HepG2 (cell line): ENCODE data around the gene EVI5. TPM values are rescaled to one million over a fixed set of nuclear protein-coding genes. Genes with fewer than 3 reads are reported as not detected.
A peak's percentile ranks its signal among the peaks of the same experiment; 100 is the strongest.

Experiments
- ARNT ChIP-seq: fragments of 450-650 bp; IDR thresholded peaks from 2 replicates; pipeline ENCODE4 v1.6.1; 2017
- CBX5 ChIP-seq: sonication (generic); formaldehyde crosslinking; IDR thresholded peaks from 2 replicates; pipeline ENCODE4 v1.4.0; 2020; ENCODE audit warnings: missing genetic modification reagents, borderline replicate concordance
- CEBPB ChIP-seq: IDR thresholded peaks from 2 replicates; pipeline ENCODE4 v1.6.1; 2011; ENCODE audit warnings: low read depth, low read length, improper control_type of control experiment, borderline replicate concordance
- ERF ChIP-seq: IDR thresholded peaks from 2 replicates; pipeline ENCODE4 v1.6.1; 2018; ENCODE audit warnings: missing biosample characterization, missing genetic modification reagents
- ETV5 ChIP-seq: IDR thresholded peaks from 2 replicates; pipeline ENCODE4 v1.6.1; 2018; ENCODE audit warnings: missing biosample characterization, missing genetic modification reagents, inconsistent platforms, borderline replicate concordance
- KLF9 ChIP-seq: IDR thresholded peaks from 2 replicates; pipeline ENCODE4 v1.6.1; 2016; ENCODE audit warnings: low read depth
- POLR2A ChIP-seq, 2 experiments: IDR thresholded peaks; 2 replicates each; pipeline ENCODE4 v1.6.1; 2011; ENCODE audit warnings: low read depth in 2 of 2, low read length in 2 of 2, mild to moderate bottlenecking in 1 of 2, moderate library complexity in 1 of 2; ENCODE audit not compliant: insufficient read depth in 1 of 2
- SIN3A ChIP-seq: IDR thresholded peaks from 2 replicates; pipeline ENCODE4 v1.6.1; 2011; ENCODE audit warnings: low read depth, mild to moderate bottlenecking, control low read depth, low read length, borderline replicate concordance
- SP2 ChIP-seq: sonication (generic); formaldehyde crosslinking; IDR thresholded peaks from 2 replicates; pipeline ENCODE4 v1.5.1; 2020; ENCODE audit warnings: mild to moderate bottlenecking, missing genetic modification reagents
- SRSF1 ChIP-seq: fragments of 200-400 bp; formaldehyde crosslinking; optimal IDR thresholded peaks from 2 replicates; pipeline ENCODE3; 2017; ENCODE audit warnings: mild to moderate bottlenecking, low read depth, low read length, moderate library complexity
- U2AF1 ChIP-seq: fragments of 200-400 bp; formaldehyde crosslinking; optimal IDR thresholded peaks from 2 replicates; pipeline ENCODE3; 2017; ENCODE audit warnings: mild to moderate bottlenecking, low read depth, low read length
- ZFAT ChIP-seq: sonication (generic); formaldehyde crosslinking; conservative IDR thresholded peaks from 2 replicates; pipeline ENCODE4 v1.8.1; 2023; ENCODE audit warnings: missing genetic modification reagents, inconsistent platforms
- ZNF18 ChIP-seq: sonication (generic); formaldehyde crosslinking; IDR thresholded peaks from 2 replicates; pipeline ENCODE4 v1.8.0; 2022; ENCODE audit warnings: mild to moderate bottlenecking, missing genetic modification reagents; ENCODE audit not compliant: insufficient replicate concordance
- ZNF44 ChIP-seq: sonication (generic); formaldehyde crosslinking; IDR thresholded peaks from 2 replicates; pipeline ENCODE4 v1.5.1; 2020; ENCODE audit warnings: mild to moderate bottlenecking, missing genetic modification reagents
- ZNF615 ChIP-seq: sonication (generic); formaldehyde crosslinking; IDR thresholded peaks from 2 replicates; pipeline ENCODE4 v1.5.0; 2020; ENCODE audit warnings: mild to moderate bottlenecking, missing genetic modification reagents, borderline replicate concordance
- ZSCAN29 ChIP-seq: sonication (generic); formaldehyde crosslinking; conservative IDR thresholded peaks from 2 replicates; pipeline ENCODE4 v1.4.0; 2020; ENCODE audit warnings: mild to moderate bottlenecking, missing genetic modification reagents
- ZXDC ChIP-seq: sonication (generic); formaldehyde crosslinking; IDR thresholded peaks from 2 replicates; pipeline ENCODE4 v1.5.0; 2020; ENCODE audit warnings: mild to moderate bottlenecking, missing genetic modification reagents
- polyA plus RNA-seq, 8 experiments: library from polyadenylated mRNA; depleted of rRNA in 3 of 8; stranded (reverse) in 7 of 8; unstranded in 1 of 8; fragments of >200 nt; fragmentation: Illumina TruSeq in 4 of 8; extraction: Trizol in 4 of 8; gene quantifications; 2 replicates each; pipeline versions ENCODE4 v1.2.1 to v1.2.3, GENCODE V29; 2011 to 2016; ENCODE audit warnings: low read depth in 4 of 8, missing spikeins in 1 of 8, mixed read lengths in 1 of 8; ENCODE audit not compliant: insufficient read depth in 1 of 8
- total RNA-seq, 5 experiments: library from RNA; depleted of rRNA; stranded (reverse); fragments of >200 nt; fragmentation: Illumina TruSeq; extraction: Trizol; gene quantifications; 2 replicates each; pipeline ENCODE4 v1.2.3, GENCODE V29; 2016; ENCODE audit warnings: low read depth in 1 of 5
- TF ChIP-seq, protein P1 (sequence below), 2 experiments: IDR thresholded peaks; 2 replicates each; pipeline ENCODE4 v1.6.1; 2011 to 2012; ENCODE audit warnings: low read length in 2 of 2, borderline replicate concordance in 1 of 2, low read depth in 1 of 2, mild to moderate bottlenecking in 1 of 2, moderate library complexity in 1 of 2
- TF ChIP-seq, protein P2 (sequence below): sonication (generic); formaldehyde crosslinking; IDR thresholded peaks from 2 replicates; pipeline ENCODE4 v1.5.1; 2020; ENCODE audit warnings: mild to moderate bottlenecking, moderate library complexity, missing genetic modification reagents

The EVI5 gene
- total and polyA plus RNA-seq, 2 of the 13 experiments (the other 11 are each of a cell fraction or from before 2014, with no cell fraction given): 4.0 to 12.6 TPM

- TF ChIP-seq ZXDC (CRISPR knock-in tag) (no peak), ZNF44 (CRISPR knock-in tag) (no peak), ZFAT (CRISPR knock-in tag) (no peak), SIN3A (peak; percentile 54; the same call in 1 of the 2 replicates), U2AF1 (no peak), CEBPB (no peak), POLR2A (IDR thresholded peaks at IDR 0.05; ENCODE audit: insufficient read depth in 1 of 2, low read depth in 2 of 2, low read length in 2 of 2) (peak; percentile 58 to 62; a peak in 3 of 4 replicates), ZNF18 (no peak), SRSF1 (no peak), ZNF615 (CRISPR knock-in tag) (no peak), ERF (CRISPR knock-in tag) (peak; percentile 50; the same call in 1 of the 2 replicates), ZSCAN29 (CRISPR knock-in tag) (0 out of 2 replicates have a peak, but pooled peaks have one; percentile 36), KLF9 (CRISPR knock-in tag) (no peak), ARNT (no peak), CBX5 (CRISPR knock-in tag) (no peak), ETV5 (CRISPR knock-in tag) (peak; percentile 83), SP2 (CRISPR knock-in tag) (no peak)
- TF ChIP-seq, protein P1, sequence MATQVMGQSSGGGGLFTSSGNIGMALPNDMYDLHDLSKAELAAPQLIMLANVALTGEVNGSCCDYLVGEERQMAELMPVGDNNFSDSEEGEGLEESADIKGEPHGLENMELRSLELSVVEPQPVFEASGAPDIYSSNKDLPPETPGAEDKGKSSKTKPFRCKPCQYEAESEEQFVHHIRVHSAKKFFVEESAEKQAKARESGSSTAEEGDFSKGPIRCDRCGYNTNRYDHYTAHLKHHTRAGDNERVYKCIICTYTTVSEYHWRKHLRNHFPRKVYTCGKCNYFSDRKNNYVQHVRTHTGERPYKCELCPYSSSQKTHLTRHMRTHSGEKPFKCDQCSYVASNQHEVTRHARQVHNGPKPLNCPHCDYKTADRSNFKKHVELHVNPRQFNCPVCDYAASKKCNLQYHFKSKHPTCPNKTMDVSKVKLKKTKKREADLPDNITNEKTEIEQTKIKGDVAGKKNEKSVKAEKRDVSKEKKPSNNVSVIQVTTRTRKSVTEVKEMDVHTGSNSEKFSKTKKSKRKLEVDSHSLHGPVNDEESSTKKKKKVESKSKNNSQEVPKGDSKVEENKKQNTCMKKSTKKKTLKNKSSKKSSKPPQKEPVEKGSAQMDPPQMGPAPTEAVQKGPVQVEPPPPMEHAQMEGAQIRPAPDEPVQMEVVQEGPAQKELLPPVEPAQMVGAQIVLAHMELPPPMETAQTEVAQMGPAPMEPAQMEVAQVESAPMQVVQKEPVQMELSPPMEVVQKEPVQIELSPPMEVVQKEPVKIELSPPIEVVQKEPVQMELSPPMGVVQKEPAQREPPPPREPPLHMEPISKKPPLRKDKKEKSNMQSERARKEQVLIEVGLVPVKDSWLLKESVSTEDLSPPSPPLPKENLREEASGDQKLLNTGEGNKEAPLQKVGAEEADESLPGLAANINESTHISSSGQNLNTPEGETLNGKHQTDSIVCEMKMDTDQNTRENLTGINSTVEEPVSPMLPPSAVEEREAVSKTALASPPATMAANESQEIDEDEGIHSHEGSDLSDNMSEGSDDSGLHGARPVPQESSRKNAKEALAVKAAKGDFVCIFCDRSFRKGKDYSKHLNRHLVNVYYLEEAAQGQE (IDR thresholded peaks at IDR 0.05; ENCODE audit: borderline replicate concordance in 1 of 2, low read depth in 1 of 2, low read length in 2 of 2): no peak
- TF ChIP-seq, protein P2, sequence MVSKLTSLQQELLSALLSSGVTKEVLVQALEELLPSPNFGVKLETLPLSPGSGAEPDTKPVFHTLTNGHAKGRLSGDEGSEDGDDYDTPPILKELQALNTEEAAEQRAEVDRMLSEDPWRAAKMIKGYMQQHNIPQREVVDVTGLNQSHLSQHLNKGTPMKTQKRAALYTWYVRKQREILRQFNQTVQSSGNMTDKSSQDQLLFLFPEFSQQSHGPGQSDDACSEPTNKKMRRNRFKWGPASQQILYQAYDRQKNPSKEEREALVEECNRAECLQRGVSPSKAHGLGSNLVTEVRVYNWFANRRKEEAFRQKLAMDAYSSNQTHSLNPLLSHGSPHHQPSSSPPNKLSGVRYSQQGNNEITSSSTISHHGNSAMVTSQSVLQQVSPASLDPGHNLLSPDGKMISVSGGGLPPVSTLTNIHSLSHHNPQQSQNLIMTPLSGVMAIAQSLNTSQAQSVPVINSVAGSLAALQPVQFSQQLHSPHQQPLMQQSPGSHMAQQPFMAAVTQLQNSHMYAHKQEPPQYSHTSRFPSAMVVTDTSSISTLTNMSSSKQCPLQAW (CRISPR knock-in tag): no peak
These were observed 298.4 kb downstream of the EVI5 start, which contains the start of gene GFI1 (continued) for GRCh38 chr1:92486251-92487077.
